Neural progenitor cell (in vitro differentiated cells): ENCODE data around the gene CFAP20DC. TPM values are rescaled to one million over a fixed set of nuclear protein-coding genes. Genes with fewer than 3 reads are reported as not detected.

Experiments
- DNase-seq: peaks from one replicate; pipeline ENCODE4 v3.0.0-alpha.2; 2016; ENCODE audit warnings: low spot score
- H2AFZ ChIP-seq: fragments of 200-600 bp; sonication (generic); replicated peaks from 2 replicates; pipeline ENCODE4 v1.6.1; 2016; ENCODE audit warnings: antibody characterized with exemption
- H3F3A ChIP-seq: fragments of 200-600 bp; sonication (generic); 2 replicates; pipeline ENCODE4 v1.6.1; 2016; ENCODE audit warnings: antibody characterized with exemption, low read depth
- H3K27ac ChIP-seq: fragments of 200-600 bp; sonication (generic); 2 replicates; pipeline ENCODE4 v1.5.1; 2016; ENCODE audit warnings: mild to moderate bottlenecking
- H3K27me3 ChIP-seq: fragments of 200-600 bp; sonication (generic); 2 replicates; pipeline ENCODE4 v1.6.1; 2016; ENCODE audit warnings: mild to moderate bottlenecking, moderate library complexity
- H3K36me3 ChIP-seq: fragments of 200-600 bp; sonication (generic); 2 replicates; pipeline ENCODE4 v1.5.1; 2016
- H3K4me1 ChIP-seq: fragments of 200-600 bp; sonication (generic); 2 replicates; pipeline ENCODE4 v1.6.1; 2016; ENCODE audit warnings: mixed run types
- H3K4me2 ChIP-seq: fragments of 200-600 bp; sonication (generic); 2 replicates; pipeline ENCODE4 v1.6.1; 2016
- H3K4me3 ChIP-seq: fragments of 200-600 bp; sonication (generic); 2 replicates; pipeline ENCODE4 v1.5.1; 2016
- H3K79me2 ChIP-seq: fragments of 200-600 bp; sonication (generic); 2 replicates; pipeline ENCODE4 v1.6.1; 2016; ENCODE audit warnings: low read depth
- H3K9ac ChIP-seq: fragments of 200-600 bp; sonication (generic); 2 replicates; pipeline ENCODE4 v1.6.1; 2016
- H3K9me3 ChIP-seq: fragments of 200-600 bp; sonication (generic); 2 replicates; pipeline ENCODE4 v1.5.1; 2016; ENCODE audit warnings: low read depth
- H4K20me1 ChIP-seq: fragments of 200-600 bp; sonication (generic); 2 replicates; pipeline ENCODE4 v1.6.1; 2016; ENCODE audit warnings: low read depth
- H3K27ac Mint-ChIP-seq: 3 replicates; pipeline ENCODE4 v1.8.0; 2021; ENCODE audit warnings: mixed read lengths
- H3K27me3 Mint-ChIP-seq: 2 replicates; pipeline ENCODE4 v1.8.0; 2022; ENCODE audit warnings: low read depth, mild to moderate bottlenecking, inconsistent platforms, moderate library complexity, mixed read lengths; ENCODE audit not compliant: insufficient read depth
- H3K36me3 Mint-ChIP-seq: 3 replicates; pipeline ENCODE4 v1.8.0; 2021; ENCODE audit warnings: mixed read lengths
- H3K4me1 Mint-ChIP-seq: 3 replicates; pipeline ENCODE4 v1.8.0; 2021; ENCODE audit warnings: mixed read lengths
- H3K4me3 Mint-ChIP-seq: 3 replicates; pipeline ENCODE4 v1.8.0; 2021; ENCODE audit warnings: mild to moderate bottlenecking, moderate library complexity, mixed read lengths
- H3K9me3 Mint-ChIP-seq: 3 replicates; pipeline ENCODE4 v1.8.0; 2020; ENCODE audit warnings: mixed read lengths
- CTCF ChIP-seq: fragments of 200-600 bp; sonication (generic); IDR thresholded peaks from 2 replicates; pipeline ENCODE4 v1.5.1; 2017; ENCODE audit warnings: antibody characterized with exemption, mild to moderate bottlenecking
- EZH2 ChIP-seq: fragments of 200-600 bp; sonication (generic); IDR thresholded peaks from 2 replicates; pipeline ENCODE4 v1.6.1; 2017; ENCODE audit warnings: antibody characterized with exemption, mild to moderate bottlenecking, moderate library complexity
- EZH2phosphoT487 ChIP-seq: fragments of 200-600 bp; sonication (generic); IDR thresholded peaks from 2 replicates; pipeline ENCODE4 v1.6.1; 2017; ENCODE audit warnings: antibody characterized with exemption
- total RNA-seq: library from RNA; depleted of rRNA; stranded (reverse); fragments of >200 nt; gene quantifications from 2 replicates; pipeline ENCODE4 v1.2.3, GENCODE V29; 2015; ENCODE audit warnings: low replicate concordance

The CFAP20DC gene
- total RNA-seq, 1 donor from 2014 or later, result 14.0 TPM

- H3K9ac ChIP-seq, result no peak overlapping the region
- H3K4me3 Mint-ChIP-seq, result no peak overlapping the region
Measured at GRCh38 chr3:58804914-58805313, 244.9 kb downstream of the CFAP20DC start.

GRCh38 chr3:58801541-58801940, 248.3 kb downstream of the CFAP20DC start:
- Histone ChIP-seq H3K9me3 (no peaks in the 10 kb centered on the region), H3K79me2 (no peaks in the 10 kb centered on the region), H3K4me3 (no peak overlapping the region), H3K27me3 (no peaks in the 10 kb centered on the region), H3K4me1 (no peaks in the 10 kb centered on the region), H3K9ac (no peak overlapping the region), H3K4me2 (no peak overlapping the region), H2AFZ (no peak overlapping the region), H3K27ac (no peak overlapping the region), H3F3A (no peaks in the 10 kb centered on the region), H3K36me3 (peaks cover 3% of the 10 kb centered on the region), H4K20me1 (no peaks in the 10 kb centered on the region)
- no peak overlapping the region for H3K27ac Mint-ChIP-seq
- no peaks in the 10 kb centered on the region for H3K36me3 Mint-ChIP-seq
- DNase-seq, result no peak
- TF ChIP-seq EZH2phosphoT487 (no peak), CTCF (no peak), EZH2 (no peak)
- peaks cover under 1% of the 10 kb centered on the region for H3K27me3 Mint-ChIP-seq
- peaks cover 4% of the 10 kb centered on the region for H3K9me3 Mint-ChIP-seq
- no peaks in the 10 kb centered on the region for H3K4me1 Mint-ChIP-seq
- H3K4me3 Mint-ChIP-seq, result no peak overlapping the region

More at GRCh38 chr3:58804914-58805313, 244.9 kb downstream of the CFAP20DC start:
- peaks cover 14% of the 10 kb centered on the region for H3K9me3 Mint-ChIP-seq
- no peak for TF ChIP-seq EZH2
- TF ChIP-seq CTCF, result no peak
- H3K27me3 Mint-ChIP-seq, result no peaks in the 10 kb centered on the region
- Histone ChIP-seq H2AFZ (no peak overlapping the region), H3K36me3 (peaks cover 3% of the 10 kb centered on the region), H3K9me3 (no peaks in the 10 kb centered on the region), H3K27ac (no peak overlapping the region), H3K4me3 (no peak overlapping the region), H3K27me3 (no peaks in the 10 kb centered on the region), H3K79me2 (no peaks in the 10 kb centered on the region), H3K4me2 (no peak overlapping the region), H3F3A (no peaks in the 10 kb centered on the region), H4K20me1 (no peaks in the 10 kb centered on the region), H3K4me1 (no peaks in the 10 kb centered on the region)
- H3K36me3 Mint-ChIP-seq, result no peaks in the 10 kb centered on the region
- H3K4me1 Mint-ChIP-seq, result no peaks in the 10 kb centered on the region
- H3K27ac Mint-ChIP-seq, result no peak overlapping the region
- no peak for DNase-seq

GRCh38 chr3:58800940-58801339, 248.9 kb downstream of the CFAP20DC start:
- Mint-ChIP-seq H3K27ac (no peak overlapping the region), H3K9me3 (peaks cover under 1% of the 10 kb centered on the region), H3K27me3 (peaks cover 2% of the 10 kb centered on the region), H3K36me3 (no peaks in the 10 kb centered on the region), H3K4me1 (no peaks in the 10 kb centered on the region), H3K4me3 (no peak overlapping the region)
- Histone ChIP-seq H3K9me3 (no peaks in the 10 kb centered on the region), H3K27ac (no peak overlapping the region), H3F3A (no peaks in the 10 kb centered on the region), H3K4me3 (no peak overlapping the region), H3K27me3 (no peaks in the 10 kb centered on the region), H3K4me2 (no peak overlapping the region), H3K4me1 (no peaks in the 10 kb centered on the region), H4K20me1 (no peaks in the 10 kb centered on the region), H3K79me2 (no peaks in the 10 kb centered on the region), H3K36me3 (peaks cover 3% of the 10 kb centered on the region), H2AFZ (no peak overlapping the region), H3K9ac (no peak overlapping the region)
- DNase-seq, result no peak
- TF ChIP-seq CTCF, result no peak
- TF ChIP-seq EZH2phosphoT487, result no peak
- TF ChIP-seq EZH2, result no peak
